CD4-positive, alpha-beta T cell treated with Interleukin-6 at 100 ng/mL for 8 hours (primary cell): ENCODE measurements around the gene CYP2A6.
"Not testable (repeated sequence)": the region's sequence is repeated elsewhere in the genome, so short reads cannot be mapped to it uniquely, and the experiment has no call there.

Source experiments
- DNase-seq: peaks from one replicate; pipeline ENCODE4 v3.0.0-alpha.2; 2020; ENCODE audit warnings: mixed read lengths, low spot score

CYP2A6 gene

DNA sequence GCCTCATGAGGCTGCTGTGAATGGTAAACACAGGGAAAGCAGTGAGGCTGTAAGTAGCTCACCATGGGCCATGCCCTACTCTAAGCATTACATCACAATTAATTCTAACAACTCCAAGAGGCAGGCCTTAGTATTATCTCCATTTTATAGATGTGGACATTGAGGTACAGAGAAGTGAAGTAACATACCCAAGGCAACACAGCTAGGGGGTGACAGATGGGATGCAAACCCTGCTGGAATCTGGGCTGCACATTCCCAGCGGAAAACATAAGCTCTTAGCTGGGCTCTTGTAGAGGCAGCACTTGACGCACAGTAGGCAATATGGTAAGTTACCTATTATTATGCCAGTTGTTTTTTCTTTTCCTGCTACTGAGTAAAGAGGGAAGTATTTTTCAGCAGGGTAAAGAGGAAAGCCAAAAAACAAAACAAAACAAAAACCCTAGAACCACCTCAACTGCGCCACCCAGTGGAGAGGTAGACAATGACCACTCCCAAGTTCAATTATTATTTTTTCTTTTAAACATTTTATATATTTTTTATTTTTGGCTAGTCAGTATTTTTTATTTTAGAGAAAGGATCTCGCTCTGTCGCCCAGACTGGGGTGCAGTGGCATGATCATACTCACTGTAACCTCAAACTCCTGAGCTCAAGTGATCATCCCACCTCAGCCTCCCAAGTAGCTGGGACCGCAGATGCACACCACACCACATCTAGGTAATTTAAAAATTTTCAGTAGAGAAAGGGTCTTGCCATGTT, 30.6 kb downstream of the CYP2A6 start:
- peak; percentile 53 for DNase-seq

- DNase-seq, result peak; percentile 72
These were observed 31.5 kb downstream of the CYP2A6 start for GRCh38 chr19:40818480-40819399.

DNA sequence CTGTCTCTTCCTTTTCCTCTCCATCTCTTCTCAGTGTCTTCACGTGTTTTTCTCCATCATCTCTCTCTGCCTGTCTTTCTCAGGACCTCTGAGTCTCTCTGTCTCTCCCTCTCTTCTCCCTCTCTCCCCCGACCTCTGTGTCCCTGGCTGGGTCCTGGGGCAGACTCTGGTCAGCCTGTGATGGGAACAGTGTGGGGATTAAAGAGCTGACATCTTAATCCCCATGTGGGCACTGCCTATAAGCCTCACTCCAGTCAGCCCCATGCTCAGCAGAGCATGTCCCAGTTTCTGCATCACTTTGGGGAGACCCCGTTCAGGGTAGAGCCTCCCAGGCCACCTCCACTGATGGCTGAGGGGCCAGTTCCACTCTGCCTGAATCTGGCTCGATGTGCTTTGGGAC, 35.0 kb downstream of the CYP2A6 start:
- no peak for DNase-seq

DNA sequence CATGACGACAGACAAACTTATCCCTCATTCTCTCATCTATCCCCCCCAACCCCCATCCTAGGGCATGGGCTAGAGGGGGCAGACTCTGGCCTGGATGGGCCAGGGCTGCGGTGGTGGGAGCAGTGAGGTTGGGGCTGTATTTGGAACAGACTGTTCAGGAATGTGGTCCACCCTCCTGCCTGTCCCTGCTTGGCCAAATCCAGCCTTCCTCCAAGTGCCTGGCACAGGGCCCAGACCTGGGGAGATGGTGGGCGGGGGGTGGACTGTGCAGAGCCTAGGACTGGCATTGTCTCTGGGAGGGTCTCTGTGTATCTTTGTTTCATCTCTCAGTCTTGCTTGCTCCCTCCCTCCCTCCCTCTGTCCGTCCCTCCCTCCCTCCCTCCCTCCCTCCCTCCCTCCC, 37.1 kb downstream of the CYP2A6 start:
- DNase-seq, result no peak

DNA sequence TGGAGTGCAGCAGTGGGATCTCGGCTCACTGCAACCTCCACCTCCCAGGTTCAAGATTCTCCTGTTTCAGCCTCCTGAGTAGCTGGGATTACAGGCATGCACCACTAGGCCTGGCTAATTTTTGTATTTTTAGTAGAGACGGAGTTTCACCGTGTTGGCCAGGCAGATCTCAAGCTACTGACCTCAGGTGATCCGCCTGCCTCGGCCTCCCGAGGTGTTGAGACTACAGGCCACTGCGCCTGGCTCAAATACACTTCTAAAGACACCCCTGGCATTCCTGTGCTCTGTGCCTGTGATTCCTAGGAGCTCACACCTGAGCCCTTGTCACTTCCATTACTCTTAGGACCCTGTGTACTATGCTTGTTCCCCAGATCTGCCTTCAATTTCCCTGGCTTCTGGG, 37.7 kb downstream of the CYP2A6 start:
- DNase-seq, result not testable (repeated sequence)

- peak; percentile 32 for DNase-seq
These were observed 38.5 kb downstream of the CYP2A6 start for GRCh38 chr19:40811478-40812341.

- DNase-seq, result peak; percentile 56
These were observed 39.4 kb downstream of the CYP2A6 start for GRCh38 chr19:40810649-40811408.

DNA sequence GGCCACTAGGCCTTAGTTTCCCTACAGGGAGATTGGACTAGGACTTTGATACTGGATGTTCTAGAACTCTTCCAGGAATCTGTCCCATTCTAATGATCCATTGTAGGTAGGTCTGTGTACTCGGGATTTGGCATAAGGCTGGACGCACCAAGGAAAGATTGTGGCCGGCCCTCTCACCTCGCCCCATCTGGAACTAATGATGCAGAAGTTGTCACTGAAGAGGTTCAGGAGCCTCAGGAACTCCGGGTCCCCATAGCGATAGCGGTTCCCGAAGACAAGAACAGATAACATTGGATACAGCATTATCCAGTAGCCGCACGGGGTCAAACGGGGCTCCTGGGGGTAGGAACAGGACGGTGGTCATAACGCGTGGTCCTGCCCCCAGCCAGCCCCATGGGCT, 40.1 kb downstream of the CYP2A6 start:
- no peak for DNase-seq

DNA sequence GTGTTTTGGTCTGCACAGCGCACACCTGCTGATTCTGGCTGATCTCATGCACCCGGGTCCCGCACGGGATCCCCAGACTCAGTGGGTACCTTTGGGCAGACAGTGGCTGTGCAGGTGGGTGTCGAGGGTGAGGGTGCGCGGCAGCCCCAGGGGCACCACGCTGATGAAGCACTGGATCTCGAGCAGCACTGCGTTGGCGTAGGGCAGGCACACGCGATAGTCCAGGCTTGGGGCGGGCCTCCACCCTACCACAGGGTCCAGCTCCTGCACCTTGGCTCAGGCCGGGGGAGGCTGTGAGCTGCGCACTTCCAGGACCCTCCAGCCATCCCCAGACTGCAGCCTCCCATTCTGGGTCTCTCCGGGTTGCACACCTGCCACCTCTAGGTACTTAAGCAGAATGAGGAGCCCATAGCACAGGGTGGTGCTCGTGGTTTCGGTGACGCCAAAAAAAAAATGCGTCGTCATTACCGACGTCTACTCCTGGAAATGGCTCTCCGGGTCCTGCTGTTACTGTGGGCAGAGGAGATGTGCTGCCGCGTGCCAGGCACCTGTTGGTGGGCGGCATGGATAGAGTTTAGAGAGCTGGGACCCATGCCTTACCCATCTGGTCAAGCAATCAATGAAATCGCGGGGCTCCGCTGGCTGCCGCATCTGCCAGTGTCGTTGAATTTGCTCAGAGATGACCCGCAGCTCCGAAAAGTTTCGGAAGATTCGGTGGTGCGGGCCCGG, 40.7 kb downstream of the CYP2A6 start:
- DNase-seq, result no peak

DNA sequence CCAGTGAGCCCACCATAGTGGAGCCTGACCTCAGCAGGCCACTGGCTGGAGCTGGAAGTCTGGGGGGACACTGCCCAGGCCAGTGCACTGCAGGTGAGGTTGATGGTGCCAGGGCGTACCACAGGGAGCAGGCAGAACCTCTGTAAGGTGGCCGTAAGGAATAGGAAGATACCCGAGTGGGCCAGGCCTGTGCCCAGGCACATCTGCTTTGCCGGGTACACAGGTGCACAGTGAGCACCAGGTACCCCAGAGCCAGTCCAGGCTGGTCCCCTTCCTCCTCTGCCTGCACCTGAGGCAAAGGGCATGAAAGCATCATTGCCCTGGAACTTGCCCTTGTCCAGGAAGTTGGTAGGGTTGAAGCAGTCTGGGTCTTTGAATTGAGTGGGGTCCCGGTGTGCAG, 41.8 kb downstream of the CYP2A6 start:
- DNase-seq, result no peak

GRCh38 chr19:40808021-40808325, 42.3 kb downstream of the CYP2A6 start:
- no peak for DNase-seq

DNA sequence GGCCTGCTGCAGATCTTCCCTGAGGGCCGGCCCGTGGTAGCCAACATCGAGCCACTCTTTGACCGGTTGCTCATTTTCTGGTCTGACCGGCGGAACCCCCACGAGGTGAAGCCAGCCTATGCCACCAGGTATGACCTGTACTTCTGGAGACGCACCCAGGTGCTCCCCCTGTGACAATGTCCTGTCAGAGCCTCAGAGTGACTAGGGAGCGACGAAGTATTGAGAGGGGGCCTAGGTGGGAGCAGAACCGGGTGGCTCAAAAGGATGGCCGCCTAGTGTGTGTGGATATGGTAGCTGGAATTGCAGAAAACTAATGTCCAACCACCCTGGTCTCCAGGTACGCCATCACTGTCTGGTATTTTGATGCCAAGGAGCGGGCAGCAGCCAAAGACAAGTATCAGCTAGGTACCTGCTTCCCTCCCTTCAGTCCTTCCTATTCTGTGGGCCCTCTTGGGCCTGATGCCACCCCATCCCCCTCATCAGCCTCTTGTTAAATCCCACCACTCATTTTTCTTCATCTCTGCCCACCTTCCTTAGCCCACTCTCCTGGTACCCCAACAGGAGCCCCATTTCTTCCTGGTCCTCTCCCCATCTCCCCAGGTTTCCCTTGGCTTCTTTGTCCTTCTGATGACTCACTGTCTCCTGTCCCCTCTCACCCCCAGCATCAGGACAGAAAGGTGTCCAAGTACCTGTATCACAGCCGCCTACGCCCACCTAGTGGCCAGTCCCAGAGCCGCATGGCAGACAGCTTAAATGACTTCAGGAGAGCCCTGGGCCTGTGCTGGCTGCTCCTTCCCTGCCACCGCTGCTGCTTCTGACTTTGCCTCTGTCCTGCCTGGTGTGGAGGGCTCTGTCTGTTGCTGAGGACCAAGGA, 42.9 kb downstream of the CYP2A6 start:
- no peak for DNase-seq

- DNase-seq, result peak; percentile 85
These were observed 43.7 kb downstream of the CYP2A6 start for GRCh38 chr19:40806423-40807146.

DNA sequence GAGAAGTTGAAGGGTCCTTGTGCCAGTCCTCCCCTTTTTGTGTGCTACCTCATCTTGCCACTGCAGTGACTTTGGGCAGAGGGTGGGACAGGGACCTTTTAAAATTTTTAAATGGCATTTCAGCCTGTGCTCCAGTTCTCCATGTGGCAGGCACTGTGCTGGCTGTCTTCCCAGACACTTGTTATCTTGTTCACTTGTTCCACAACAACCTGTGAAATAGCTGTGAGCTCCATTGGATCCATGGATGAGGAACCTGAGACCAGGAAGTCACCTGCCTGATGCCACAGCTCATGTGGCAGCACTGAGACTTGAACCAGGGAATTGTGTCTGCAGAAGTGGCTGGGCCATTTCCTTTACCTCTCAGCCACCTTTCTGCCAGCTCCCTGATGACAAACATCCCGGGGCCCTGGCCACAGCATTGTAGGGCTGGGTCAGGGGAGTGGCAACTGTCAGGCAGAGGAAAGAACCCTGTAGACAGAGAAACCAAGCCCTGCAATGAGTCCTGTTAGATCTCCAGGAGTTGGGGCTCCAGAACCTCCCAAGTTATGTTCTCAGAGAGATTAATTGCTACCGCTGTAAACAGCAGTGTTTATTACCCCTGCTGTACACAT, 44.9 kb downstream of the CYP2A6 start:
- DNase-seq, result peak; percentile 59

DNA sequence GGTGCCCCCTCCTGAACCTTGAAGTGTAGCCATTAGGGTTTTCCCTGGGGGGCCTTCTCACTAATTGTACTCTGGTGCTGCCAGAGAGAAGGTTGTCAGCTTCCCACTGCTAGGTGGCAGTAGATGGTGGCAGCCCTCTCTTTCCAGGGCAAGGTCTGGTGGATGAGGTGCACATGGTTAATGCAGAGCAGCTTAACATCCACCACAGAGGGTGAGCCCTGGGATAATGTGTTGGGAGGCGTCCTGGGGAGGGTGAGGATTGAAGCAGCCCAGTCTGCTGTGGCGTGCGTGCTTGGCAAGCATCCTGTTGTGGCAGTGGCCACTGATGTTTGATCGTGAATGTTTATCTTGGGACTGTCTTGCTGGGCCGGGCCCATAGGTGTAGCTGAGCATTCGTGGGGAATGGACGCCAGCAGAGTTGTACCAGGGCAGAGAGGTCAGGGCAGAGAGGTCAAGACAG, 45.4 kb downstream of the CYP2A6 start:
- no peak for DNase-seq

DNA sequence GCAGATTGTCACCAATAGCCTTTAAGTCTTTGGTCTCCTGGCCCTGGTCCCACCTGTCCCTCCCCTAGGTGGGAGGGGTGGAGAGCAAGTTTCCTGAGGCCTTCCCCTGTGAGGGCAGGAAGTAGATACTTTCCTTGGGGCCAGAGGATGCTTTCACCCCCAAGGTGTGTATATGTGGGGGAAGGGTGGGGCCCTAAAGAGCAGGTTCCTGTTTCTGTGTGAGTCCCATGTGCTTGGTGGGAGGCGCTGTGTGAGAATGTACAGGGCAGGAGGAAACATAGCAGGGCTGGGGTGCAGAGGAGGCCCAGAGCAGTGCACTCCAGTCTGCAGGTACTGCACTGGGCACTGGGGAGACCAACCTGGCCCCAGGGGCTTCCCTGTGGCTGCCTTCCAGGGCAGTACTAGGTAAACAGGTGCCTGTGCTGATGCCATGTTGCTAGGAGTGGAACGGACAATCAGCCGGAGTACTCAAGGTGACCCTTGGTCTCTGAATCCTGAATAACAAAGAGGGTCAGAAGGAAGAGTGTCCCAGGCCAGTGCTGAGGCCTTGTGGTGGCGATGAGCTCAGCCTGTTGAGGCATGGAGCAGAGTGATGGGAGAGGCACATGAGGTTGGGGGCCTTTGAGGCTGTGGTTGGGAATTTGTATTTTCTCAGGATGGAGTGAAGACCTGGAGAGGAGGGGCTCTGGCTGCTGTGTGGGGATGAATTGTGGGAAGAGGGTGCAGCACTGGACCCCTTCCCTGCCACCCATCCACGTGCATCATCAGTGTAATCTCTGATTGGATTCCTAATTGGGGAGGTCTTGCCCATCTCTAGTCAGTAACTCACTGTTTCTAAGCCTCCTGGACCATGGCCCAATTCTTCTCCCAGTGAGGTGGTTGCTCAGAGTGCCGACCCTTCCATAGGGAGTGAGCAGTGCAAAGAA, 46.1 kb downstream of the CYP2A6 start:
- peak; percentile 90 for DNase-seq

DNA sequence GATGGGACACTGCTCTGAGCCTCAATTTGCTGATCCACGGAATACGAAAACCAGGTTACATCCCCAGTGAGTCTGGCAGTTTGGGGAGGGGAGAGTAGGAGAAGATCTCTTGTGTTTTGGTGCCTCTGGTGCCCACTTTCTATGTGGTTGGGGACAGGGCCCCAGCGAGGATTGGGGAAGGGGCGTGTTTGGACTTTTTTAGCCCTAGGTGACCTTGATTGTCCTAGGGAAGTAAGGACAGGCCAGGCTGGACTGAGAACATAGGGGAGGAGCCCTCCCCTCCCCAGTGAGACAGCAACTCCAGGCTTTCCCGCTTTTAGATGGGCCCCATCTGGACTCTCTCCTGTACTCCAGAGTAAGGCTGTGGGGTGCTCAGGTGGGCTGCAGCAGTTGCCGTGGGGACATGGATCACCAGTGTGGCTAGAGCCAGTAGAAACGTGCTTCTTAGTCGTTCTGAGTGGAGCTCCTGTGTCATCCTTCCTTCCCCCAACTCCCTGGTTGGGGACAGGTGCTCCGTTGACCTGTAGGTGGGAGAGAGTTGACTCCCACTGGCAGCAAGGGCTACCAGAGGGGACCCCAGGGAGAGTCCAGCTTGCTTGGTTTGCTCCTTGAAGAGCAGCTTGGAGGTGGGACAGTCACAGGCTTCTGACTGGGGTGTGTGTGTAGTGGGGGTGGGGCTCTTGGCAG, 46.9 kb downstream of the CYP2A6 start:
- DNase-seq, result no peak
